HG02763 (cell line): Measurements from ENCODE around the gene SORCS2.

ENCODE experiments used
- ATAC-seq: cut with Tn5 transposase; IDR thresholded peaks from one replicate; pipeline ENCODE4 v1.9.1; 2021; ENCODE audit warnings: mild to moderate bottlenecking, moderate library complexity; ENCODE audit not compliant: unreplicated experiment

Gene SORCS2

GRCh38 chr4:7486101-7486500 is 293.8 kb downstream of the SORCS2 start:
- no peak for ATAC-seq

GRCh38 chr4:7487502-7487901 is 295.2 kb downstream of the SORCS2 start:
- no peak for ATAC-seq

- no peak for ATAC-seq
These were observed 295.8 kb downstream of the SORCS2 start for GRCh38 chr4:7487998-7488671.

- no peak for ATAC-seq
These were observed 299.6 kb downstream of the SORCS2 start for GRCh38 chr4:7491915-7492314.

- ATAC-seq = no peak
These were observed 306.3 kb downstream of the SORCS2 start for GRCh38 chr4:7498446-7499200.

GRCh38 chr4:7499661-7500060 is 307.3 kb downstream of the SORCS2 start:
- no peak for ATAC-seq

- ATAC-seq = no peak
These were observed 308.1 kb downstream of the SORCS2 start for GRCh38 chr4:7500404-7500803.

- no peak for ATAC-seq
These were observed 309.0 kb downstream of the SORCS2 start for GRCh38 chr4:7501314-7501713.

GRCh38 chr4:7501873-7502272 is 309.5 kb downstream of the SORCS2 start:
- no peak for ATAC-seq

GRCh38 chr4:7503559-7504249 is 311.4 kb downstream of the SORCS2 start:
- ATAC-seq = no peak

GRCh38 chr4:7505116-7505900 is 313.0 kb downstream of the SORCS2 start:
- no peak for ATAC-seq

GRCh38 chr4:7506119-7506518 is 313.8 kb downstream of the SORCS2 start:
- no peak for ATAC-seq

- no peak for ATAC-seq
These were observed 314.2 kb downstream of the SORCS2 start for GRCh38 chr4:7506572-7506971.

- no peak for ATAC-seq
These were observed 315.0 kb downstream of the SORCS2 start for GRCh38 chr4:7507381-7507780.

GRCh38 chr4:7510066-7510465 is 317.7 kb downstream of the SORCS2 start:
- ATAC-seq = no peak

GRCh38 chr4:7510538-7510937 is 318.2 kb downstream of the SORCS2 start:
- no peak for ATAC-seq

- ATAC-seq = no peak
These were observed 319.2 kb downstream of the SORCS2 start for GRCh38 chr4:7511525-7511924.

- no peak for ATAC-seq
These were observed 320.1 kb downstream of the SORCS2 start for GRCh38 chr4:7512428-7512827.

- ATAC-seq = no peak
These were observed 320.6 kb downstream of the SORCS2 start for GRCh38 chr4:7512946-7513345.

- no peak for ATAC-seq
These were observed 321.3 kb downstream of the SORCS2 start for GRCh38 chr4:7513671-7514070.

GRCh38 chr4:7514281-7514680 is 321.9 kb downstream of the SORCS2 start:
- ATAC-seq = no peak
